Sigmoid colon (tissue), 7 donors: Measurements from ENCODE around the gene SBK2. TPM values are rescaled to one million over a fixed set of nuclear protein-coding genes. Genes with fewer than 3 reads are reported as not detected.

Source experiments
- DNase-seq: peaks from one replicate; pipeline ENCODE4 v3.0.0-alpha.2; 2019
- H3K27ac ChIP-seq, 4 donors: fragments of 200-600 bp; sonication (generic); one replicate each; pipeline ENCODE4 v1.5.1; 2016 to 2019; ENCODE audit warnings: mild to moderate bottlenecking in 1 of 4
- H3K27me3 ChIP-seq, 3 donors: fragments of 200-600 bp; sonication (generic); one replicate each; pipeline ENCODE4 v1.5.1; 2019; ENCODE audit warnings: mild to moderate bottlenecking in 1 of 3
- H3K36me3 ChIP-seq, 4 donors: fragments of 200-600 bp; sonication (generic); one replicate each; pipeline ENCODE4 v1.5.1; 2016 to 2019
- H3K4me1 ChIP-seq, 4 donors: fragments of 200-600 bp; sonication (generic); one replicate each; pipeline ENCODE4 v1.5.1; 2017 to 2019
- H3K4me3 ChIP-seq, 4 donors: fragments of 200-600 bp; sonication (generic); one replicate each; pipeline ENCODE4 v1.5.1; 2017 to 2019; ENCODE audit warnings: mild to moderate bottlenecking in 2 of 4, moderate library complexity in 1 of 4
- H3K9me3 ChIP-seq, 4 donors: fragments of 200-600 bp in 3 of 4; sonication (generic) in 3 of 4; one replicate each; pipeline versions ENCODE4 v1.5.1 to v1.6.1; 2013 to 2019
- CTCF ChIP-seq, 4 experiments: fragments of 450-650 bp in 3 of 4; fragments of 200-600 bp in 1 of 4; IDR thresholded peaks; one replicate each; pipeline ENCODE4 v1.5.1; 2016 to 2019; ENCODE audit warnings: antibody characterized with exemption in 4 of 4, mild to moderate bottlenecking in 3 of 4, moderate library complexity in 2 of 4
- EP300 ChIP-seq, 4 donors: sonication (generic); formaldehyde crosslinking; IDR thresholded peaks; one replicate each; pipeline ENCODE4 v1.6.1; 2017; ENCODE audit warnings: antibody characterized with exemption in 4 of 4
- POLR2A ChIP-seq, 2 donors: fragments of 450-650 bp; IDR thresholded peaks; one replicate each; pipeline ENCODE4 v1.6.1; 2016; ENCODE audit warnings: antibody characterized with exemption in 2 of 2, mild to moderate bottlenecking in 2 of 2, moderate library complexity in 2 of 2
- POLR2AphosphoS5 ChIP-seq, 4 donors: sonication (generic); formaldehyde crosslinking; IDR thresholded peaks; one replicate each; pipeline ENCODE4 v1.6.1; 2017; ENCODE audit warnings: antibody characterized with exemption in 4 of 4
- WGBS, 2 donors: extraction: QIAGEN DNeasy Blood & Tissue Kit; methylation state at CpG; one replicate each; pipeline ENCODE4 v1.1.7; 2013; 5-methylcytosine and 5-hydroxymethylcytosine counted together
- intact Hi-C: fragments of 100-400 bp; cut with DNase I; formaldehyde crosslinking; loops from one replicate; pipeline ENCODE4 v1.15.1; 2023
- polyA plus RNA-seq, 3 donors: library from polyadenylated mRNA; stranded (reverse); fragments of 200-250 nt; gene quantifications; one replicate each; pipeline ENCODE4 v1.2.3, GENCODE V29; 2013
- total RNA-seq, 4 donors: library from RNA; depleted of rRNA; stranded (reverse); fragments of >200 nt; gene quantifications; one replicate each; pipeline ENCODE4 v1.1.0, GENCODE V29; 2016
- donor health status: healthy with polysubstance abuse.
- donor health status: Bipolar disorder and iron deficiency.
- donor health status: healthy.

Gene SBK2
- total and polyA plus RNA-seq, 7 donors, result not detected

- 45 to 71% methylated on average over 17 of the region's 17 CpGs for WGBS, 2 donors
- Histone ChIP-seq H3K36me3 (no peaks in the 10 kb centered on the region), H3K9me3 (no peaks in the 10 kb centered on the region), H3K4me1 (peaks cover 0 to 8% (median 0%) of the 10 kb centered on the region in 4 donors), H3K27me3 (peaks cover 5 to 65% (median 54%) of the 10 kb centered on the region in 3 donors), H3K4me3 (no peak overlapping the region), H3K27ac (peak overlapping the region; percentile 22 to 77 (median 47))
- intact Hi-C loops, result no loop called here
- TF ChIP-seq EP300 (IDR thresholded peaks at IDR 0.05) (peak in 1 of 4 donors; percentile 10), CTCF (IDR thresholded peaks at IDR 0.05) (no peak), POLR2AphosphoS5 (IDR thresholded peaks at IDR 0.05) (peak in 3 of 4 donors; percentile 6 to 71 (median 52))
- DNase-seq, result peak; percentile 91
Measured at GRCh38 chr19:55546822-55547614, 10.1 kb upstream of the SBK2 start.

GRCh38 chr19:55546011-55546410 is 9.1 kb upstream of the SBK2 start:
- TF ChIP-seq POLR2AphosphoS5 (IDR thresholded peaks at IDR 0.05), result no peak
- no peak for TF ChIP-seq POLR2A (IDR thresholded peaks at IDR 0.05)
- TF ChIP-seq EP300 (IDR thresholded peaks at IDR 0.05), result no peak
- TF ChIP-seq CTCF (IDR thresholded peaks at IDR 0.05), result no peak
- intact Hi-C loops, result no loop called here
- H3K27me3 ChIP-seq, result peaks cover 5 to 55% (median 45%) of the 10 kb centered on the region in 3 donors
- peaks cover 0 to 8% (median 0%) of the 10 kb centered on the region in 4 donors for H3K4me1 ChIP-seq
- peak overlapping the region in 1 of 4 donors; percentile 55 for H3K27ac ChIP-seq
- WGBS, 2 donors, result 70 to 78% methylated on average over 11 of the region's 11 CpGs
- DNase-seq, result no peak
- H3K9me3 ChIP-seq, result no peaks in the 10 kb centered on the region
- no peak overlapping the region for H3K4me3 ChIP-seq
- H3K36me3 ChIP-seq, result no peaks in the 10 kb centered on the region

GRCh38 chr19:55545443-55545842 is 8.5 kb upstream of the SBK2 start, which contains the start of gene SBK3:
Gene SBK3, minus strand, starts transcription at chr19:55545543. Its CDS starts 0 bp downstream, at chr19:55545543.
- Histone ChIP-seq H3K4me3 (no peak within 1 kb of the TSS), H3K27ac (peak within 1 kb of the TSS in 1 of 4 donors; percentile 55), H3K36me3 (no peaks in the 10 kb centered on the region), H3K27me3 (peaks cover 5 to 49% (median 41%) of the 10 kb centered on the region in 3 donors), H3K9me3 (no peaks in the 10 kb centered on the region), H3K4me1 (peaks cover 0 to 8% (median 0%) of the 10 kb centered on the region in 4 donors)
- WGBS, 2 donors, result 85 to 89% methylated on average over 10 of the region's 10 CpGs
- no peak for DNase-seq
- intact Hi-C loops, result no loop called here
- no peak for TF ChIP-seq EP300 (IDR thresholded peaks at IDR 0.05)
- TF ChIP-seq CTCF (IDR thresholded peaks at IDR 0.05), result no peak
- TF ChIP-seq POLR2A (IDR thresholded peaks at IDR 0.05), result no peak
- no peak for TF ChIP-seq POLR2AphosphoS5 (IDR thresholded peaks at IDR 0.05)

GRCh38 chr19:55544776-55545439 is 8.0 kb upstream of the SBK2 start:
- Histone ChIP-seq H3K27me3 (peaks cover under 1 to 44% (median 36%) of the 10 kb centered on the region in 3 donors), H3K4me3 (no peak overlapping the region), H3K9me3 (no peaks in the 10 kb centered on the region), H3K4me1 (peaks cover 0 to 8% (median 0%) of the 10 kb centered on the region in 4 donors), H3K27ac (no peak overlapping the region), H3K36me3 (no peaks in the 10 kb centered on the region)
- no peak for DNase-seq
- TF ChIP-seq CTCF (IDR thresholded peaks at IDR 0.05), result no peak
- no peak for TF ChIP-seq EP300 (IDR thresholded peaks at IDR 0.05)
- TF ChIP-seq POLR2AphosphoS5 (IDR thresholded peaks at IDR 0.05), result no peak
- no peak for TF ChIP-seq POLR2A (IDR thresholded peaks at IDR 0.05)
- WGBS, 2 donors, result 56 to 77% methylated on average over 23 of the region's 23 CpGs
- intact Hi-C loops, result no loop called here
